HepG2 (cell line): Measurements from ENCODE around the gene EXOC3L4. TPM values are rescaled to one million over a fixed set of nuclear protein-coding genes. Genes with fewer than 3 reads are reported as not detected.

ENCODE experiments used
- ATF2 ChIP-seq: sonication (generic); formaldehyde crosslinking; IDR thresholded peaks from 2 replicates; pipeline ENCODE4 v1.4.0; 2020; ENCODE audit warnings: missing genetic modification reagents
- ATF7-NPFF ChIP-seq: sonication (generic); formaldehyde crosslinking; IDR thresholded peaks from 2 replicates; pipeline ENCODE4 v1.8.1; 2023; ENCODE audit warnings: mild to moderate bottlenecking, low read depth, missing genetic modification reagents, moderate library complexity
- CENPBD1 ChIP-seq: sonication (generic); formaldehyde crosslinking; IDR thresholded peaks from 2 replicates; pipeline ENCODE4 v1.8.0; 2022; ENCODE audit warnings: missing genetic modification reagents, low read depth, mild to moderate bottlenecking, borderline replicate concordance
- IRF2 ChIP-seq: IDR thresholded peaks from 2 replicates; pipeline ENCODE4 v1.6.1; 2018; ENCODE audit warnings: missing genetic modification reagents, missing compliant biosample characterization
- KDM1A ChIP-seq: IDR thresholded peaks from 2 replicates; pipeline ENCODE4 v1.6.1; 2016; ENCODE audit warnings: missing compliant biosample characterization
- NFYB ChIP-seq: sonication (generic); formaldehyde crosslinking; IDR thresholded peaks from 2 replicates; pipeline ENCODE4 v1.4.0; 2020; ENCODE audit warnings: missing genetic modification reagents
- POLR2G ChIP-seq: fragments of 200-400 bp; formaldehyde crosslinking; IDR thresholded peaks from 2 replicates; pipeline ENCODE4 v1.6.1; 2018; ENCODE audit warnings: mild to moderate bottlenecking, low read depth, low read length, moderate library complexity
- SIN3B ChIP-seq: fragments of 150-350 bp; IDR thresholded peaks from 2 replicates; pipeline ENCODE4 v1.6.1; 2014; ENCODE audit warnings: low read length
- SNAPC2 ChIP-seq: sonication (generic); formaldehyde crosslinking; IDR thresholded peaks from 2 replicates; pipeline ENCODE4 v1.8.1; 2022; ENCODE audit warnings: mild to moderate bottlenecking, missing genetic modification reagents
- SNRNP70 ChIP-seq: fragments of 200-400 bp; formaldehyde crosslinking; IDR thresholded peaks from 2 replicates; pipeline ENCODE4 v1.6.1; 2017; ENCODE audit warnings: mild to moderate bottlenecking, low read depth, low read length, moderate library complexity
- SOX5 ChIP-seq: IDR thresholded peaks from 2 replicates; pipeline ENCODE4 v1.6.1; 2016; ENCODE audit warnings: borderline replicate concordance
- ZBTB39 ChIP-seq: sonication (generic); formaldehyde crosslinking; IDR thresholded peaks from 2 replicates; pipeline ENCODE4 v1.5.0; 2020; ENCODE audit warnings: missing genetic modification reagents
- ZNF431 ChIP-seq: sonication (generic); formaldehyde crosslinking; IDR thresholded peaks from 2 replicates; pipeline ENCODE4 v1.9.0; 2022; ENCODE audit warnings: missing genetic modification reagents, low read depth, mild to moderate bottlenecking, borderline replicate concordance
- ZNF501 ChIP-seq: sonication (generic); formaldehyde crosslinking; IDR thresholded peaks from 2 replicates; pipeline ENCODE4 v1.5.1; 2020; ENCODE audit warnings: mild to moderate bottlenecking, moderate library complexity, missing genetic modification reagents
- ZNF513 ChIP-seq: sonication (generic); formaldehyde crosslinking; conservative IDR thresholded peaks from 2 replicates; pipeline ENCODE4 v1.5.0; 2020; ENCODE audit warnings: missing genetic modification reagents
- ZNF580 ChIP-seq: IDR thresholded peaks from 2 replicates; pipeline ENCODE4 v1.6.1; 2016; ENCODE audit warnings: low read depth, borderline replicate concordance
- ZNF720 ChIP-seq: sonication (generic); formaldehyde crosslinking; IDR thresholded peaks from 2 replicates; pipeline ENCODE4 v1.4.0; 2020; ENCODE audit warnings: missing genetic modification reagents
- ZNF841 ChIP-seq: sonication (generic); formaldehyde crosslinking; IDR thresholded peaks from 2 replicates; pipeline ENCODE4 v1.8.1; 2023; ENCODE audit warnings: missing genetic modification reagents, borderline replicate concordance
- ZSCAN31 ChIP-seq: sonication (generic); formaldehyde crosslinking; IDR thresholded peaks from 2 replicates; pipeline ENCODE4 v1.5.0; 2020; ENCODE audit warnings: low read depth, mild to moderate bottlenecking, missing genetic modification reagents
- polyA plus RNA-seq, 8 experiments: library from polyadenylated mRNA; depleted of rRNA in 3 of 8; stranded (reverse) in 7 of 8; unstranded in 1 of 8; fragments of >200 nt; fragmentation: Illumina TruSeq in 4 of 8; extraction: Trizol in 4 of 8; gene quantifications; 2 replicates each; pipeline versions ENCODE4 v1.2.1 to v1.2.3, GENCODE V29; 2011 to 2016; ENCODE audit warnings: low read depth in 4 of 8, missing spikeins in 1 of 8, mixed read lengths in 1 of 8; ENCODE audit not compliant: insufficient read depth in 1 of 8
- total RNA-seq, 5 experiments: library from RNA; depleted of rRNA; stranded (reverse); fragments of >200 nt; fragmentation: Illumina TruSeq; extraction: Trizol; gene quantifications; 2 replicates each; pipeline ENCODE4 v1.2.3, GENCODE V29; 2016; ENCODE audit warnings: low read depth in 1 of 5

The EXOC3L4 gene
- total and polyA plus RNA-seq, 2 of the 13 experiments (the other 11 are each of a cell fraction or from before 2014, with no cell fraction given): 11.8 to 27.0 TPM

GRCh38 chr14:103132381-103133209 is 38.1 kb downstream of the EXOC3L4 start (continued):
- no peak for TF ChIP-seq ZNF580
- no peak for TF ChIP-seq SIN3B
- TF ChIP-seq ZBTB39: no peak
- no peak for TF ChIP-seq CENPBD1 (CRISPR knock-in tag)
- TF ChIP-seq KDM1A: no peak
- TF ChIP-seq SOX5 (CRISPR knock-in tag): peak; percentile 38; the same call in 1 of the 2 replicates
- no peak for TF ChIP-seq SNRNP70
- TF ChIP-seq ATF2 (CRISPR knock-in tag): no peak
- TF ChIP-seq ZNF431 (CRISPR knock-in tag): no peak
- no peak for TF ChIP-seq ZNF501
- TF ChIP-seq ZSCAN31: no peak
- no peak for TF ChIP-seq SNAPC2 (CRISPR knock-in tag)
- TF ChIP-seq ATF7-NPFF (CRISPR knock-in tag): no peak
- TF ChIP-seq ZNF513 (CRISPR knock-in tag): no peak
- 0 out of 2 replicates have a peak, but pooled peaks have one; percentile 22 for TF ChIP-seq IRF2 (CRISPR knock-in tag)
- no peak for TF ChIP-seq ZNF841
- no peak for TF ChIP-seq POLR2G
- TF ChIP-seq ZNF720 (CRISPR knock-in tag): no peak
- no peak for TF ChIP-seq NFYB (CRISPR knock-in tag)
